Cardiac atrium fibroblast (primary cell): ENCODE data around the gene DDX4. TPM values are rescaled to one million over a fixed set of nuclear protein-coding genes. Genes with fewer than 3 reads are reported as not detected.

Experiments
- total RNA-seq: library from RNA; depleted of rRNA; stranded (reverse); fragments of >200 nt; gene quantifications from 2 replicates; pipeline ENCODE4 v1.2.3, GENCODE V29; 2015

DDX4 gene
- not detected in 2 replicates for total RNA-seq

DNA sequence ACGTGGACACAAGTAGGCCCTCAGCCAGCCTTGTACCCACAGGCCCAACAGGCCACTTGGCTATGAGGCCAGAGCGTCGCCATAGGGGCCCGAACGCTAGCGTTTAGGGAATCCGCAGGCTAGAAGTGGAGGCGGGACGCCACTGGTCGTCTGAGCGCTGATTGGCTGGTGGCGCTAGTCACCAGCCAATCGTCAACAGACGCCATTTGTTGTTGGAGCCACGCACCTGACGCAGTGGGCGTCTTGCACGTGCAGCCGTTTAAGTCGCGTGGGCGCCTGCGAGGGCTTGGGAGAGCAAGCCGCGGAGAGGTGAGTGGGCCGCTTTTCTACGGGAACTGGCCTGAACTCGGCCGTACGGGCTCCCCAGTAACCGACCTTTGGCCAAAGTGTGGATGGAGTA is at the start of gene DDX4:
Gene DDX4, plus strand, starts transcription at position 269 of the 400 bp plus-strand sequence. CDS start 903 bp downstream, outside the sequence.

DNA sequence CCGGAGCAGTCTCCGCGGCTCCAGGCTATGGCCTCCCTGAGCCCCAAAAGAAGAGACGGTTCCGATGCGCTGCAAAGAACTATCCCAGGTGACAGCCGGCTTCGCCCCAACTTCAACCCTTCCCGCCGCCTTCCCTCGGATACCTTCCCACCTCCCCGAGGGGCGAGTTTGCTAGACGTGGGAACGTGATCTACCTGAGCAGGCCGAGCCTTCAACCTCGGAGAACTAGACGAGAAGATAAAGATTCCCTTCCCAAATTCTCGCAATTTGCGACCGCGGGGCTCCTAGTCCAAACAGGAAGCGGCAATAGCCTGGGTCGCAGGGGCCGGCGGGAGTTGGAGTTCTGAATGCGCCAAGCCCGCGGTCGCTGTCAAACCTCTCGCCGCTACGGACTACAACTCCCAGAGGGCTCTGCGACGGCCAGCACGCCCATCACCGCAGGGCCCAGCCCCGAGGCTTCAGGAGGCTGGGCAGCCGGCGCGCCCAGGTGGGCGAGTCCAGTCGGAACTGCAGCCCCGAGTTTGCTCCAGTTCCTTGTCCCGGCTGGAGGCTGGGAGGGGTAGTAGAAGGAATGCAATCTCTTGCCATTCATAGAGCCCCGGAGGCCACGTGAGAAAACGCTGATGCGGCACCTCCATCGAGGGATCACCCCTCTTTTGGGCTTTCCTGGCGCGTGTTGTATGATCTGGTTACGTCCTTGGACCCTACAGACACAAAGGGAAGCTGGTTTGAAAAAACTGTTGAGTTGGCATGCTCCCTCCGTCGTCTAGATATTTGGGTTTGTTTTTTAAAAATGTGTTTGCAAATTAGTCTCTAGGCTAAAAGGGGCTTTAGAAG is 25.6 kb upstream of the DDX4 start, which contains the start of gene SLC38A9:
Gene SLC38A9, minus strand, starts transcription at position 302 of the 837 bp plus-strand sequence. CDS start 14,366 bp downstream, outside the sequence.

DNA sequence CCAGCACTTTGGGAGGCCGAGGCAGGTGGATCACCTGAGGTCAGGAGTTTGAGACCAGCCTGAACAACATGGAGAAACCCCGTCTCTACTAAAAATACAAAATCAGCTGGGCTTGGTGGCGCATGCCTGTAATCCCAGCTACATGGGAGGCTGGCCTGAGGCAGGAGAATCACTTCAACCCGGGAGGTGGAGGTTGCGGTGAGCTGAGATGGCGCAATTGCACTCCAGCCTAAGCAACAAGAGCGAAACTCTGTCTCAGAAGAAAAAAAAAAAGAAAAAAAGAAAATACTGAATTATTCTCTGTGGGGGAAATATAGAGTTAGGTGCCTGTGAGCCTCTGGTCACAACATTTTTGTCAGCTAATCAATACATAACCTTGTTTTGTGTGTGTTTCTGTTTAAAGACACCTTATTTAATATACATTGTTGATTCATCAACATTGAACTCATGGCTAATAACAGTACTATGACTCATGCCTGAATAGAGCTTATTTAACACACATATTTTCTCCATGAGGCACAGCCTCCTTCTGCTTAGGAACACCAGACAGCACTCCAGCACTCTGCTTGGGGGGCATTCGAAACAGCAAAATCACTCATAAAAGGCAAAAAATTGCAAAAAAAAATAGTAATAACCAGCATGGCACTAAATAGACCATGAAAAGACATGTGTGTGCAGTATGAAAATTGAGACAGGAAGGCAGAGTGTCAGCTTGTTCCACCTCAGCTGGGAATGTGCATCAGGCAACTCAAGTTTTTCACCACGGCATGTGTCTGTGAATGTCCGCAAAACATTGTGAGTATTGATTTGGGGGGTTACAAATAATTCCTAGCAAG is 113.2 kb downstream of the DDX4 start, which contains the start of gene IL31RA:
Gene IL31RA, plus strand, starts transcription at position 519 of the 836 bp plus-strand sequence. Its CDS starts 214 bp downstream, at position 733.

Other genes starting within 250 kb of the DDX4 start
- gene PLPP1, start 203.1 kb upstream of the DDX4 start, total RNA-seq: 198 and 437 TPM in 2 replicates
- 7.3 and 10.5 TPM in 2 replicates for gene SLC38A9, start 25.7 kb upstream of the DDX4 start, total RNA-seq
- gene IL31RA, start 113.3 kb downstream of the DDX4 start, total RNA-seq: 0.18 and 0.32 TPM in 2 replicates